ENCODE results near the gene CPNE9. TPM values are rescaled to one million over a fixed set of nuclear protein-coding genes. Genes with fewer than 3 reads are reported as not detected.
A peak's percentile ranks its signal among the peaks of the same experiment; 100 is the strongest.

The CPNE9 gene
- total and polyA plus RNA-seq, 2 of the 13 experiments (the other 11 are each of a cell fraction or from before 2014, with no cell fraction given), result 0.20 TPM; not detected in 1

GRCh38 chr3:9704347-9705322 lies 1.0 kb downstream of the CPNE9 start:
- in situ Hi-C loops (cut with HindIII; ENCODE audit: extremely low pct_ligation_motif_present, low pct_unique_long_range_greater_than_20kb) (no loop called here), intact Hi-C loops (cut with micrococcal nuclease; ENCODE audit: unreplicated experiment) (no loop called here)
- H2AFZ ChIP-seq (ENCODE audit: low read length), result no peak overlapping the region
- no peak overlapping the region for H3K27ac ChIP-seq (ENCODE audit: extremely low read length, insufficient read depth, low read length)
- H3K4me2 ChIP-seq (ENCODE audit: low read depth, low read length), result peak overlapping the region; percentile 76
- peaks cover 0 to 1% of the 10 kb centered on the region in 2 experiments; a peak in 1 of 5 replicates for H3K36me3 ChIP-seq (replicated peaks in 1 of 2; ENCODE audit: control insufficient read depth in 1 of 2, insufficient read depth in 2 of 2, low read length in 2 of 2)
- ATAC-seq (peak; percentile 74), FAIRE-seq (no peak), DNase-seq (ENCODE audit: low spot score) (peak; percentile 35)
- peaks cover 12% of the 10 kb centered on the region; the same call in 1 of the 2 replicates for H3K4me1 ChIP-seq (ENCODE audit: insufficient read depth, low read length)
- ChIA-PET POLR2A (no interaction called here), CTCF (ENCODE audit: low intra/inter-chr PET ratio, low total read pairs) (no interaction called here)
- BruUV-seq (replicated peaks), result no TSS peak
- no peaks in the 10 kb centered on the region for H3K79me2 ChIP-seq (ENCODE audit: insufficient read depth, low read length)
- H3K4me3 ChIP-seq (replicated peaks in 1 of 3; ENCODE audit: insufficient read depth in 1 of 3, low read depth in 2 of 3, low read length in 3 of 3), result peak overlapping the region; percentile 55 to 72 (median 56)
- no peaks in the 10 kb centered on the region for H3K9me3 ChIP-seq (ENCODE audit: low read length)
- peaks cover 0 to 1% of the 10 kb centered on the region in 2 experiments; a peak in 2 of 5 replicates for H3K27me3 ChIP-seq (ENCODE audit: control insufficient read depth in 1 of 2, insufficient read depth in 2 of 2, low read length in 2 of 2)
- H3K9ac ChIP-seq (ENCODE audit: insufficient read depth, low read depth, low read length), result 0 out of 2 replicates have a peak overlapping the region, but pooled peaks have one; percentile 22
- WGBS (ENCODE audit: low lambda C conversion rate), result 8% methylated on average over 29 of the region's 62 CpGs
- H4K20me1 ChIP-seq (ENCODE audit: insufficient read depth, low read length), result no peaks in the 10 kb centered on the region
- TF ChIP-seq ZNF773 (CRISPR knock-in tag; IDR thresholded peaks at IDR 0.05; ENCODE audit: borderline replicate concordance) (peak; percentile 89; the same call in 1 of the 2 replicates), ZNF558 (CRISPR knock-in tag; IDR thresholded peaks at IDR 0.05; ENCODE audit: borderline replicate concordance) (peak; percentile 65; the same call in 1 of the 2 replicates), ZNF124 (CRISPR knock-in tag; IDR thresholded peaks at IDR 0.05) (0 out of 2 replicates have a peak, but pooled peaks have one; percentile 33), FOXA3 (CRISPR knock-in tag; IDR thresholded peaks at IDR 0.05) (no peak), JARID2 (CRISPR knock-in tag; IDR thresholded peaks at IDR 0.05; ENCODE audit: insufficient replicate concordance) (peak; percentile 88), EP300 (IDR thresholded peaks at IDR 0.05; ENCODE audit: low read depth in 2 of 2, low read length in 2 of 2) (no peak), EP300 (CRISPR knock-in tag; IDR thresholded peaks at IDR 0.05; ENCODE audit: borderline replicate concordance) (0 out of 2 replicates have a peak, but pooled peaks have one; percentile 26), ZNF792 (CRISPR knock-in tag; IDR thresholded peaks at IDR 0.05) (peak; percentile 72; the same call in 1 of the 2 replicates), PCBP1 (IDR thresholded peaks at IDR 0.05; ENCODE audit: borderline replicate concordance, low read depth, low read length) (0 out of 2 replicates have a peak, but pooled peaks have one; percentile 54), TGIF2 (CRISPR knock-in tag; IDR thresholded peaks at IDR 0.05) (peak; percentile 78; the same call in 1 of the 2 replicates), ATF7-NPFF (CRISPR knock-in tag; IDR thresholded peaks at IDR 0.05; ENCODE audit: low read depth) (peak; percentile 84; the same call in 1 of the 2 replicates), ZSCAN30 (CRISPR knock-in tag; IDR thresholded peaks at IDR 0.05) (no peak), YEATS2 (CRISPR knock-in tag; IDR thresholded peaks at IDR 0.05; ENCODE audit: borderline replicate concordance) (peak; percentile 75), IRF2 (CRISPR knock-in tag; IDR thresholded peaks at IDR 0.05) (0 out of 2 replicates have a peak, but pooled peaks have one; percentile 26), ATAD3A (CRISPR knock-in tag; IDR thresholded peaks at IDR 0.05) (peak; percentile 89; the same call in 1 of the 2 replicates), ZNF337 (CRISPR knock-in tag; IDR thresholded peaks at IDR 0.05; ENCODE audit: borderline replicate concordance, low read depth) (no peak)
- TF ChIP-seq, protein P1, sequence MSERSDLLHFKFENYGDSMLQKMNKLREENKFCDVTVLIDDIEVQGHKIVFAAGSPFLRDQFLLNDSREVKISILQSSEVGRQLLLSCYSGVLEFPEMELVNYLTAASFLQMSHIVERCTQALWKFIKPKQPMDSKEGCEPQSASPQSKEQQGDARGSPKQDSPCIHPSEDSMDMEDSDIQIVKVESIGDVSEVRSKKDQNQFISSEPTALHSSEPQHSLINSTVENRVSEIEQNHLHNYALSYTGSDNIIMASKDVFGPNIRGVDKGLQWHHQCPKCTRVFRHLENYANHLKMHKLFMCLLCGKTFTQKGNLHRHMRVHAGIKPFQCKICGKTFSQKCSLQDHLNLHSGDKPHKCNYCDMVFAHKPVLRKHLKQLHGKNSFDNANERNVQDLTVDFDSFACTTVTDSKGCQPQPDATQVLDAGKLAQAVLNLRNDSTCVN (CRISPR knock-in tag; IDR thresholded peaks at IDR 0.05; ENCODE audit: borderline replicate concordance), result peak; percentile 66; the same call in 1 of the 2 replicates
- TF ChIP-seq, protein P2, sequence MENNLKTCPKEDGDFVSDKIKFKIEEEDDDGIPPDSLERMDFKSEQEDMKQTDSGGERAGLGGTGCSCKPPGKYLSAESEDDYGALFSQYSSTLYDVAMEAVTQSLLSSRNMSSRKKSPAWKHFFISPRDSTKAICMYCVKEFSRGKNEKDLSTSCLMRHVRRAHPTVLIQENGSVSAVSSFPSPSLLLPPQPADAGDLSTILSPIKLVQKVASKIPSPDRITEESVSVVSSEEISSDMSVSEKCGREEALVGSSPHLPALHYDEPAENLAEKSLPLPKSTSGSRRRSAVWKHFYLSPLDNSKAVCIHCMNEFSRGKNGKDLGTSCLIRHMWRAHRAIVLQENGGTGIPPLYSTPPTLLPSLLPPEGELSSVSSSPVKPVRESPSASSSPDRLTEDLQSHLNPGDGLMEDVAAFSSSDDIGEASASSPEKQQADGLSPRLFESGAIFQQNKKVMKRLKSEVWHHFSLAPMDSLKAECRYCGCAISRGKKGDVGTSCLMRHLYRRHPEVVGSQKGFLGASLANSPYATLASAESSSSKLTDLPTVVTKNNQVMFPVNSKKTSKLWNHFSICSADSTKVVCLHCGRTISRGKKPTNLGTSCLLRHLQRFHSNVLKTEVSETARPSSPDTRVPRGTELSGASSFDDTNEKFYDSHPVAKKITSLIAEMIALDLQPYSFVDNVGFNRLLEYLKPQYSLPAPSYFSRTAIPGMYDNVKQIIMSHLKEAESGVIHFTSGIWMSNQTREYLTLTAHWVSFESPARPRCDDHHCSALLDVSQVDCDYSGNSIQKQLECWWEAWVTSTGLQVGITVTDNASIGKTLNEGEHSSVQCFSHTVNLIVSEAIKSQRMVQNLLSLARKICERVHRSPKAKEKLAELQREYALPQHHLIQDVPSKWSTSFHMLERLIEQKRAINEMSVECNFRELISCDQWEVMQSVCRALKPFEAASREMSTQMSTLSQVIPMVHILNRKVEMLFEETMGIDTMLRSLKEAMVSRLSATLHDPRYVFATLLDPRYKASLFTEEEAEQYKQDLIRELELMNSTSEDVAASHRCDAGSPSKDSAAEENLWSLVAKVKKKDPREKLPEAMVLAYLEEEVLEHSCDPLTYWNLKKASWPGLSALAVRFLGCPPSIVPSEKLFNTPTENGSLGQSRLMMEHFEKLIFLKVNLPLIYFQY (CRISPR knock-in tag; IDR thresholded peaks at IDR 0.05; ENCODE audit: borderline replicate concordance), result peak; percentile 81; the same call in 1 of the 2 replicates

Data from HepG2 (cell line).